HEK293 (cell line): ENCODE data around the gene RASSF1.

Experiments
- CTCF ChIA-PET: fragments of 350-600 bp; formaldehyde crosslinking; extraction: SDS; loops from one replicate; lab custom pipeline; 2021; ENCODE audit warnings: antibody characterized with exemption; lab: Yijun Ruan, JAX
- POLR2A ChIA-PET: fragments of 300-600 bp; formaldehyde crosslinking; extraction: SDS; loops from one replicate; lab custom pipeline; 2020; ENCODE audit warnings: antibody characterized with exemption, inconsistent platforms; lab: Yijun Ruan, JAX
- H3K27ac ChIP-seq: fragments of 200-500 bp; sonication (Bioruptor generic); 2 replicates; pipeline ENCODE4 v1.5.1; 2014; ENCODE audit warnings: low read depth, low read length, control low read depth, inconsistent platforms; ENCODE audit errors: extremely low read depth
- H3K36me3 ChIP-seq, 2 experiments: fragments of 200-500 bp in 1 of 2; sonication (Bioruptor generic) in 1 of 2; 1 replicate in 1 of 2; 2 replicates in 1 of 2; pipeline ENCODE4 v1.5.1; 2014 to 2017; ENCODE audit warnings: inconsistent platforms in 2 of 2, low read length in 2 of 2; ENCODE audit not compliant: control insufficient read depth in 2 of 2, insufficient read depth in 1 of 2
- H3K4me1 ChIP-seq: fragments of 200-500 bp; sonication (Bioruptor generic); 2 replicates; pipeline ENCODE4 v1.5.1; 2014; ENCODE audit warnings: mild to moderate bottlenecking, low read length, inconsistent platforms; ENCODE audit not compliant: control insufficient read depth, insufficient read depth
- H3K4me3 ChIP-seq: 2 replicates; pipeline ENCODE4 v1.5.1; 2011; ENCODE audit warnings: low read depth, mild to moderate bottlenecking, control low read depth, low read length, moderate library complexity
- H3K9me3 ChIP-seq: fragments of 200-500 bp; sonication (Bioruptor generic); 2 replicates; pipeline ENCODE4 v1.5.1; 2014; ENCODE audit warnings: low read depth, low read length, inconsistent platforms; ENCODE audit not compliant: control insufficient read depth, insufficient read depth
- GLIS1 ChIP-seq: fragments of 450-650 bp; formaldehyde crosslinking; IDR thresholded peaks from 2 replicates; pipeline ENCODE4 v1.5.1; 2016; ENCODE audit warnings: missing biosample characterization, missing genetic modification characterization
- KLF1 ChIP-seq: fragments of 450-650 bp; formaldehyde crosslinking; IDR thresholded peaks from 2 replicates; pipeline ENCODE4 v1.5.1; 2016; ENCODE audit warnings: missing biosample characterization, missing genetic modification characterization
- PRDM10 ChIP-seq: fragments of 450-650 bp; formaldehyde crosslinking; IDR thresholded peaks from 2 replicates; pipeline ENCODE4 v1.5.1; 2016; ENCODE audit warnings: missing biosample characterization, missing genetic modification characterization
- SETDB1 ChIP-seq: IDR thresholded peaks from one replicate; pipeline ENCODE4 v1.6.1; 2017; ENCODE audit warnings: mild to moderate bottlenecking, low read length, moderate library complexity, mixed read lengths; ENCODE audit not compliant: insufficient read length
- SP2 ChIP-seq: fragments of 450-650 bp; formaldehyde crosslinking; IDR thresholded peaks from 2 replicates; pipeline ENCODE4 v1.5.1; 2016; ENCODE audit warnings: missing biosample characterization, missing genetic modification characterization
- SP3 ChIP-seq: fragments of 450-650 bp; formaldehyde crosslinking; IDR thresholded peaks from 2 replicates; pipeline ENCODE4 v1.5.1; 2016; ENCODE audit warnings: missing biosample characterization, missing genetic modification characterization
- TSHZ1 ChIP-seq: fragments of 450-650 bp; formaldehyde crosslinking; IDR thresholded peaks from 2 replicates; pipeline ENCODE4 v1.5.1; 2016; ENCODE audit warnings: missing biosample characterization, missing genetic modification characterization, borderline replicate concordance
- ZBTB17 ChIP-seq: fragments of 450-650 bp; formaldehyde crosslinking; IDR thresholded peaks from 2 replicates; pipeline ENCODE4 v1.5.1; 2016; ENCODE audit warnings: missing biosample characterization, missing genetic modification characterization
- ZNF211 ChIP-seq: fragments of 450-650 bp; formaldehyde crosslinking; IDR thresholded peaks from 2 replicates; pipeline ENCODE4 v1.5.1; 2016; ENCODE audit warnings: low read depth, missing biosample characterization, missing genetic modification characterization
- ZNF23 ChIP-seq: fragments of 450-650 bp; formaldehyde crosslinking; IDR thresholded peaks from 2 replicates; pipeline ENCODE4 v1.5.1; 2016; ENCODE audit warnings: missing biosample characterization, missing genetic modification characterization, borderline replicate concordance
- ZNF302 ChIP-seq: fragments of 450-650 bp; formaldehyde crosslinking; IDR thresholded peaks from 2 replicates; pipeline ENCODE4 v1.5.1; 2016; ENCODE audit warnings: missing biosample characterization, missing genetic modification characterization, low read depth
- ZNF473 ChIP-seq: fragments of 450-650 bp; formaldehyde crosslinking; IDR thresholded peaks from 2 replicates; pipeline ENCODE4 v1.5.1; 2017; ENCODE audit warnings: missing biosample characterization, missing genetic modification characterization
- ZNF488 ChIP-seq: fragments of 450-650 bp; formaldehyde crosslinking; IDR thresholded peaks from 2 replicates; pipeline ENCODE4 v1.5.1; 2016; ENCODE audit warnings: missing biosample characterization, missing genetic modification characterization
- ZNF513 ChIP-seq: fragments of 450-650 bp; IDR thresholded peaks from 2 replicates; pipeline ENCODE4 v1.5.1; 2018; ENCODE audit warnings: missing biosample characterization, missing genetic modification characterization
- ZNF518A ChIP-seq: fragments of 450-650 bp; formaldehyde crosslinking; conservative IDR thresholded peaks from 2 replicates; pipeline ENCODE4 v1.5.1; 2016; ENCODE audit warnings: low read depth, missing biosample characterization, missing genetic modification characterization
- ZNF623 ChIP-seq: fragments of 450-650 bp; formaldehyde crosslinking; IDR thresholded peaks from 2 replicates; pipeline ENCODE4 v1.5.1; 2016; ENCODE audit warnings: missing biosample characterization, missing genetic modification characterization
- ZNF626 ChIP-seq: fragments of 450-650 bp; sonication (Bioruptor Pico); formaldehyde crosslinking; IDR thresholded peaks from 2 replicates; pipeline ENCODE4 v1.5.1; 2018; ENCODE audit warnings: missing biosample characterization, missing genetic modification characterization, inconsistent platforms
- ZNF629 ChIP-seq: fragments of 450-650 bp; formaldehyde crosslinking; IDR thresholded peaks from 2 replicates; pipeline ENCODE4 v1.5.1; 2017; ENCODE audit warnings: missing biosample characterization, missing genetic modification characterization
- ZNF707 ChIP-seq: fragments of 450-650 bp; formaldehyde crosslinking; IDR thresholded peaks from 2 replicates; pipeline ENCODE4 v1.5.1; 2016; ENCODE audit warnings: missing biosample characterization, missing genetic modification characterization
- ZNF791 ChIP-seq: fragments of 450-650 bp; formaldehyde crosslinking; IDR thresholded peaks from 2 replicates; pipeline ENCODE4 v1.5.1; 2016; ENCODE audit warnings: missing biosample characterization, missing genetic modification characterization

Gene RASSF1

GRCh38 chr3:50365842-50366220, 25.2 kb upstream of the RASSF1 start:
- H3K36me3 ChIP-seq = no peaks in the 10 kb centered on the region
- CTCF ChIA-PET = interaction anchor here (1.4 kb wide), 1 partner anchor 18 kb away, joined by 4 read pairs; no protein-coding TSS in a partner anchor
- H3K27ac ChIP-seq = no peak overlapping the region
- POLR2A ChIA-PET = interaction anchor here (0.5 kb wide), 2 partner anchors 123 to 151 kb away, joined by 3 read pairs; no protein-coding TSS in a partner anchor
- no peaks in the 10 kb centered on the region for H3K9me3 ChIP-seq
- no peaks in the 10 kb centered on the region for H3K4me1 ChIP-seq
- no peak overlapping the region for H3K4me3 ChIP-seq
- TF ChIP-seq KLF1 (tag by site-specific recombination) = no peak
- no peak for TF ChIP-seq ZNF473 (tag by site-specific recombination)
- TF ChIP-seq ZNF791 = no peak
- TF ChIP-seq ZNF623 = no peak
- no peak for TF ChIP-seq ZNF23
- TF ChIP-seq TSHZ1 (tag by site-specific recombination) = no peak
- TF ChIP-seq ZNF302 (tag by site-specific recombination) = no peak
- no peak for TF ChIP-seq PRDM10 (tag by site-specific recombination)
- no peak for TF ChIP-seq ZNF513
- TF ChIP-seq ZNF488 (tag by site-specific recombination) = no peak
- no peak for TF ChIP-seq GLIS1 (tag by site-specific recombination)

GRCh38 chr3:50365080-50365841, 24.6 kb upstream of the RASSF1 start:
- peak overlapping the region; percentile 32 for H3K4me3 ChIP-seq
- CTCF ChIA-PET = interaction anchor here (0.6 to 1.4 kb wide), 2 partner anchors 17 to 1137 kb away, joined by 3 to 4 read pairs; no protein-coding TSS in a partner anchor
- no peak overlapping the region for H3K27ac ChIP-seq
- no peak for TF ChIP-seq ZNF211 (tag by site-specific recombination)
- peak; percentile 58 for TF ChIP-seq SP3 (tag by site-specific recombination)
- no peak for TF ChIP-seq ZNF518A (tag by site-specific recombination)
- 0 out of 2 replicates have a peak, but pooled peaks have one; percentile 28 for TF ChIP-seq ZNF629 (tag by site-specific recombination)
- no peak for TF ChIP-seq SETDB1
- peak; percentile 73 for TF ChIP-seq SP2 (tag by site-specific recombination)
- TF ChIP-seq ZBTB17 (tag by site-specific recombination) = peak; percentile 66
- TF ChIP-seq ZNF707 = no peak
- TF ChIP-seq ZNF626 (tag by site-specific recombination) = no peak

More at GRCh38 chr3:50365080-50365841, 24.6 kb upstream of the RASSF1 start:
- no peaks in the 10 kb centered on the region for H3K36me3 ChIP-seq
- no peaks in the 10 kb centered on the region for H3K9me3 ChIP-seq
- POLR2A ChIA-PET = interaction anchor here (0.5 kb wide), 2 partner anchors 123 to 151 kb away, joined by 3 read pairs; no protein-coding TSS in a partner anchor
- no peaks in the 10 kb centered on the region for H3K4me1 ChIP-seq
